ENCODE data around the gene MAG. TPM values are rescaled to one million over a fixed set of nuclear protein-coding genes. Genes with fewer than 3 reads are reported as not detected.
"Not testable (repeated sequence)": the region's sequence is repeated elsewhere in the genome, so short reads cannot be mapped to it uniquely, and the experiment has no call there.

The MAG gene
- total and polyA plus RNA-seq, 7 donors: 0.06 to 6.1 TPM; not detected in 5

DNA sequence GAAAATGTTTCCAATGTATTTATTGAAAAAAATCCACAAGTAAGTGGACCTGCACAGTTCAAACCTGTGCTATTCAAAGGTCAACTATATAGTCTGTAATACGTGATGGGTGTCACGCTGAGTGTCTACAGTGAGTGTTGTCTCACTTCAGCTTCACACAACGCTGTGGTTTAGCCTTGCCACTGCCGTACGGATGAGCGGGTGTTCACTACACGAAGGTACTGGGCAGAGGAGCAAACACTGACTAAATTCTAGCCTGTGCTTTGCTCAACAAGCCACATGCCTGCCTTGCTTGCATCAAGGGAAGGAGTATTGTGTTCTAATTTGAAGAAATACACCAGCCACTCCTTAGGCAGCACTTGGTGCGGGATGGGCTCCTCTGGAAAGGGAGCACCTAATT lies 62.9 kb downstream of the MAG start:
- 76 to 86% methylated on average over 8 of the region's 8 CpGs for WGBS, 2 donors
- no peak for TF ChIP-seq POLR2AphosphoS5 (IDR thresholded peaks at IDR 0.05)
- no peak for TF ChIP-seq POLR2A (IDR thresholded peaks at IDR 0.05)
- TF ChIP-seq EP300 (IDR thresholded peaks at IDR 0.05): no peak
- TF ChIP-seq, protein P1, sequence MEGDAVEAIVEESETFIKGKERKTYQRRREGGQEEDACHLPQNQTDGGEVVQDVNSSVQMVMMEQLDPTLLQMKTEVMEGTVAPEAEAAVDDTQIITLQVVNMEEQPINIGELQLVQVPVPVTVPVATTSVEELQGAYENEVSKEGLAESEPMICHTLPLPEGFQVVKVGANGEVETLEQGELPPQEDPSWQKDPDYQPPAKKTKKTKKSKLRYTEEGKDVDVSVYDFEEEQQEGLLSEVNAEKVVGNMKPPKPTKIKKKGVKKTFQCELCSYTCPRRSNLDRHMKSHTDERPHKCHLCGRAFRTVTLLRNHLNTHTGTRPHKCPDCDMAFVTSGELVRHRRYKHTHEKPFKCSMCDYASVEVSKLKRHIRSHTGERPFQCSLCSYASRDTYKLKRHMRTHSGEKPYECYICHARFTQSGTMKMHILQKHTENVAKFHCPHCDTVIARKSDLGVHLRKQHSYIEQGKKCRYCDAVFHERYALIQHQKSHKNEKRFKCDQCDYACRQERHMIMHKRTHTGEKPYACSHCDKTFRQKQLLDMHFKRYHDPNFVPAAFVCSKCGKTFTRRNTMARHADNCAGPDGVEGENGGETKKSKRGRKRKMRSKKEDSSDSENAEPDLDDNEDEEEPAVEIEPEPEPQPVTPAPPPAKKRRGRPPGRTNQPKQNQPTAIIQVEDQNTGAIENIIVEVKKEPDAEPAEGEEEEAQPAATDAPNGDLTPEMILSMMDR (IDR thresholded peaks at IDR 0.05): no peak
- no peak overlapping the region for H3K4me3 ChIP-seq
- intact Hi-C loops (cut with DNase I): loop anchor here (10.0 kb wide), 1 partner anchor 110 kb away; no protein-coding TSS in a partner anchor
- peaks cover 0 to 7% (median 0%) of the 10 kb centered on the region in 4 donors for H3K4me1 ChIP-seq
- H3K36me3 ChIP-seq: no peaks in the 10 kb centered on the region
- H3K27me3 ChIP-seq: peaks cover 0 to 1% (median 0%) of the 10 kb centered on the region in 3 donors
- H3K9me3 ChIP-seq: no peaks in the 10 kb centered on the region
- no peak overlapping the region for H3K27ac ChIP-seq
- DNase-seq: peak; percentile 14

DNA sequence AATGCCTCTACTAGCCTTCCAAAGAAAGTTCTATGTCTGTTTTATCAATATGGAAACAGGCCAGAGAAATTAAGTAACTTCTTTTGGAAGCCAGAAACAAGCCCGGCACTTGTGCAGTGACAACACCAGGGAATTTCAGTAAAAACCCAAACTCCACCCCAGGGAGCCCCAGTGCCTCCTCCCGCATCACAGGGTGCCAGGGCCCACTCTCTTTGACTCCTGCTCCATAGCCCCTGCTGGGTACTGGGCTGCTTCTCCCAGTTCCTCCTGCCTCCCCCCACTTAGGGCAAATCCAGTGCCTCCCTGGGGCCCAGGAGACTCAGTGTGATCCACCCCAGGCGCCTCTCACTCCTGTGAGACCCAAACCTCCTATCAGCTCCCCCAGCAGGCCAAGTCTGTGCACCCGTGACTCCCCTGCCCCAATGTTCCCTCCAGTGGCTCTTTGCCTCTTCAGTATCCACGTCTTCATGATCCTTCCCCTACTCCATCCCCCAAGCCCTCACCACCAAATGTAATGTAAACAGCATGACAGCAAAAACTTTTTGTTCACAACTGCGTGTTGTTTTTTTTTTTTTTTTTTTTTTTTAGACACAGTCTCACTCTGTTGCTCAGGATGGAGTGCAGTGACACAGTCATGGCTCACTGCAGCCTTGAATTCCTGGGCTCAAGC lies 64.0 kb downstream of the MAG start:
- H3K27me3 ChIP-seq: no peaks in the 10 kb centered on the region
- H3K27ac ChIP-seq: no peak overlapping the region
- H3K9me3 ChIP-seq: no peaks in the 10 kb centered on the region
- H3K4me1 ChIP-seq: peaks cover 0 to 7% (median 0%) of the 10 kb centered on the region in 4 donors
- TF ChIP-seq EP300 (IDR thresholded peaks at IDR 0.05) (no peak), POLR2A (IDR thresholded peaks at IDR 0.05) (no peak), POLR2AphosphoS5 (IDR thresholded peaks at IDR 0.05) (no peak)
- TF ChIP-seq, protein P1 (IDR thresholded peaks at IDR 0.05): no peak
- intact Hi-C loops (cut with DNase I): loop anchor here (10.0 kb wide), 1 partner anchor 109 kb away; no protein-coding TSS in a partner anchor
- no peak overlapping the region for H3K4me3 ChIP-seq
- 46 to 66% methylated on average over 6 of the region's 6 CpGs for WGBS, 2 donors
- no peaks in the 10 kb centered on the region for H3K36me3 ChIP-seq
- DNase-seq: peak; percentile 45

DNA sequence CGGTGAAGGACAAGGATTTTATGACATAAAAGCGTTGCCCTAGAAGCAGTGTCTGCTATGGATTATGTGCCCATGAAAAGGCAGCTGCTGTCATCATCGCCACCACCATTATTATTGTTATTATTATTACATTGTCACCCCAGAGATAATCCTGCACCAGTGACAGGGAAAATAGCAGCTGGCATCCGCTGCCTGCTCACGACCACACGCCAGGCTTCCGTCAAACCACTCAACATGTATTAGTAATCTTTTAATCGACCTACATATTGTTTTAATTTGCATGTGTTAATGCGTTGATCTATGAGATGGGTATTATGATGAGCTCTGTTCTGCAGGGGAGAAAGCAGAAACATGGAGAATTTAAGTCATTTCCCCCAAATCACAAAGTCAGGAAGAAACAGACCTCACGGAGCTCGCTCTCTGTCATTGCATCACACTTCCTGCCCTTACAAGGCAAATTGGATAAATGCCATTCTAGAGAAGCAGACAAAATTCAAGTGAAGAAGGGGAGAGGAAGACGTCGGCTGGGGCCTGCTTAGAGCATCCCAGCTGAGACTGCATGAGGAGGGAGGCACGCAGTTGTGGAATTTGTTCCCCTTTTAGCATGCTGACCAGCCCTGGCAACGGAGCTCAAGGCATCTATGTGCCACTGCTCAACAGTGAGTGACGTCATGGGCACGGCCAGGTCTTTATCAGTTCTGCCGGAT lies 66.1 kb downstream of the MAG start, which contains the start of gene FFAR3:
Gene FFAR3, plus strand, starts transcription at position 594 of the 707 bp plus-strand sequence. CDS start 431 bp downstream, outside the sequence.
- TF ChIP-seq POLR2A (IDR thresholded peaks at IDR 0.05): no peak
- TF ChIP-seq POLR2AphosphoS5 (IDR thresholded peaks at IDR 0.05): no peak
- TF ChIP-seq, protein P1 (IDR thresholded peaks at IDR 0.05): no peak
- TF ChIP-seq EP300 (IDR thresholded peaks at IDR 0.05): no peak
- Histone ChIP-seq H3K36me3 (no peaks in the 10 kb centered on the region), H3K4me3 (no peak within 1 kb of the TSS), H3K4me1 (peaks cover 0 to 7% (median 0%) of the 10 kb centered on the region in 4 donors), H3K27me3 (no peaks in the 10 kb centered on the region), H3K9me3 (no peaks in the 10 kb centered on the region), H3K27ac (no peak within 1 kb of the TSS)
- DNase-seq: peak; percentile 67
- WGBS, 2 donors: 56 to 66% methylated on average over 18 of the region's 18 CpGs
- intact Hi-C loops (cut with DNase I): loop anchor here (10.0 kb wide), 1 partner anchor 107 kb away; no protein-coding TSS in a partner anchor

DNA sequence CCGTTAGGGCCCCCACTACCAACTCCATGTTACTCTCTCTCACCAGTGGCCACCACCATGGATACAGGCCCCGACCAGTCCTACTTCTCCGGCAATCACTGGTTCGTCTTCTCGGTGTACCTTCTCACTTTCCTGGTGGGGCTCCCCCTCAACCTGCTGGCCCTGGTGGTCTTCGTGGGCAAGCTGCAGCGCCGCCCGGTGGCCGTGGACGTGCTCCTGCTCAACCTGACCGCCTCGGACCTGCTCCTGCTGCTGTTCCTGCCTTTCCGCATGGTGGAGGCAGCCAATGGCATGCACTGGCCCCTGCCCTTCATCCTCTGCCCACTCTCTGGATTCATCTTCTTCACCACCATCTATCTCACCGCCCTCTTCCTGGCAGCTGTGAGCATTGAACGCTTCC lies 66.9 kb downstream of the MAG start:
- H3K4me1 ChIP-seq, H3K4me3 ChIP-seq, H3K36me3 ChIP-seq, H3K27ac ChIP-seq, H3K27me3 ChIP-seq, H3K9me3 ChIP-seq: not testable (repeated sequence)
- WGBS, 2 donors: 76 to 81% methylated on average over 11 of the region's 16 CpGs
- intact Hi-C loops (cut with DNase I): loop anchor here (10.0 kb wide), 1 partner anchor 106 kb away; no protein-coding TSS in a partner anchor
- DNase-seq: peak; percentile 45

DNA sequence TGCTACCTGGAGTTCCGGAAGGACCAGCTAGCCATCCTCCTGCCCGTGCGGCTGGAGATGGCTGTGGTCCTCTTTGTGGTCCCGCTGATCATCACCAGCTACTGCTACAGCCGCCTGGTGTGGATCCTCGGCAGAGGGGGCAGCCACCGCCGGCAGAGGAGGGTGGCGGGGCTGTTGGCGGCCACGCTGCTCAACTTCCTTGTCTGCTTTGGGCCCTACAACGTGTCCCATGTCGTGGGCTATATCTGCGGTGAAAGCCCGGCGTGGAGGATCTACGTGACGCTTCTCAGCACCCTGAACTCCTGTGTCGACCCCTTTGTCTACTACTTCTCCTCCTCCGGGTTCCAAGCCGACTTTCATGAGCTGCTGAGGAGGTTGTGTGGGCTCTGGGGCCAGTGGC lies 67.4 kb downstream of the MAG start:
- H3K4me1 ChIP-seq, H3K27me3 ChIP-seq, H3K27ac ChIP-seq, H3K4me3 ChIP-seq, H3K9me3 ChIP-seq, H3K36me3 ChIP-seq: not testable (repeated sequence)
- WGBS, 2 donors: 85 to 90% methylated on average over 21 of the region's 21 CpGs
- DNase-seq: peak; percentile 38
- intact Hi-C loops (cut with DNase I): loop anchor here (10.0 kb wide), 1 partner anchor 105 kb away; no protein-coding TSS in a partner anchor

DNA sequence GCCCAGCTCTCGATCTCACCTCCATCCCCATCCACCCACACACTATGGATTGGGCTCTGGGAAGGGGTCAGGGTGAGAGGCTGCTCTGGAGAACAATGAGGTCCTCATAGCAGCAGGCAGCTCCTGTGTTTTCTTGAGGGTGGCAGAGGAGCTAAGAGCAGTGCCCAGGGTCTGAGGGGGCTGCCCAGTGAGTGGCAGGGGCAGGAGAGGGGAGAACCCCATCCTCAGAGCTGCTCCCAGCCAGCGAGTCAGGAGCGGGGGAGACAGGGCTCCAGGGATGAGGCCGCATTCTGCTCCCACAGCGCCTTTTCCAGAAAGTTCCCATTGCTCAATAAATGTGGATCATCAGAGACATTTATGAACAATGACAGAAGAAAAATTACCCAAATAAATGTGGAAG lies 68.1 kb downstream of the MAG start:
- H3K36me3 ChIP-seq; H3K4me1 ChIP-seq; H3K4me3 ChIP-seq; intact Hi-C loops (cut with DNase I); H3K9me3 ChIP-seq; H3K27me3 ChIP-seq; H3K27ac ChIP-seq: not testable (repeated sequence)
- DNase-seq: peak; percentile 35
- WGBS, 2 donors: 69 to 89% methylated on average over 3 to 4 of the region's 5 CpGs

All from sigmoid colon (tissue), 7 donors.